PC-9 (cell line): ENCODE measurements around the gene LRRC47.

ENCODE experiments used
- CTCF ChIP-seq: fragments of 200-600 bp; sonication (generic); conservative IDR thresholded peaks from 2 replicates; pipeline ENCODE4 v1.6.1; 2017; ENCODE audit warnings: mixed run types, antibody characterized with exemption, mild to moderate bottlenecking, moderate library complexity
- EZH2 ChIP-seq: fragments of 200-600 bp; sonication (generic); IDR thresholded peaks from 2 replicates; pipeline ENCODE4 v1.8.0; 2017; ENCODE audit warnings: antibody characterized with exemption, low read depth

GRCh38 chr1:3777078-3777547, 19.2 kb downstream of the LRRC47 start:
- TF ChIP-seq CTCF (no peak), EZH2 (no peak)
